HCT116 (cell line): Measurements from ENCODE around the gene PDE7B.

Experiments
- CEBPB ChIP-seq: IDR thresholded peaks from 2 replicates; pipeline ENCODE4 v1.6.1; 2012; ENCODE audit warnings: low read depth
- CTCF ChIP-seq, 3 experiments: fragments of 200-600 bp in 1 of 3; sonication (generic) in 1 of 3; IDR thresholded peaks in 2 of 3; conservative IDR thresholded peaks in 1 of 3; 2 replicates each; pipeline ENCODE4 v1.5.1; 2012 to 2017; ENCODE audit warnings: low read depth in 2 of 3, low read length in 2 of 3, antibody characterized with exemption in 1 of 3, borderline replicate concordance in 1 of 3, control low read depth in 1 of 3, mild to moderate bottlenecking in 1 of 3, mixed read lengths in 1 of 3, mixed run types in 1 of 3, moderate library complexity in 1 of 3; ENCODE audit not compliant: insufficient read depth in 1 of 3
- EZH2 ChIP-seq: fragments of 200-600 bp; sonication (generic); IDR thresholded peaks from 2 replicates; pipeline ENCODE4 v1.6.1; 2017; ENCODE audit warnings: antibody characterized with exemption, mixed run types
- EZH2phosphoT487 ChIP-seq: fragments of 200-600 bp; IDR thresholded peaks from 2 replicates; pipeline ENCODE4 v1.6.1; 2018; ENCODE audit warnings: antibody characterized with exemption, borderline replicate concordance
- MAX ChIP-seq: IDR thresholded peaks from 2 replicates; pipeline ENCODE4 v1.6.1; 2012
- POLR2A ChIP-seq: IDR thresholded peaks from 2 replicates; pipeline ENCODE4 v1.7.0; 2011; ENCODE audit warnings: borderline replicate concordance; ENCODE audit not compliant: insufficient read depth, insufficient read length; ENCODE audit errors: extremely low read depth
- POLR2AphosphoS5 ChIP-seq: IDR thresholded peaks from 2 replicates; pipeline ENCODE4 v1.6.1; 2011; ENCODE audit warnings: mild to moderate bottlenecking, low read depth, low read length, moderate library complexity
- RAD21 ChIP-seq: IDR thresholded peaks from 2 replicates; pipeline ENCODE4 v1.6.1; 2012; ENCODE audit warnings: low read depth, mild to moderate bottlenecking
- REST ChIP-seq: IDR thresholded peaks from 2 replicates; pipeline ENCODE4 v1.6.1; 2012; ENCODE audit warnings: low read depth
- SP1 ChIP-seq: IDR thresholded peaks from 2 replicates; pipeline ENCODE4 v1.6.1; 2012; ENCODE audit warnings: low read depth
- SRF ChIP-seq: IDR thresholded peaks from 2 replicates; pipeline ENCODE4 v1.6.1; 2012; ENCODE audit warnings: low read depth
- TCF7L2 ChIP-seq: IDR thresholded peaks from 2 replicates; pipeline ENCODE4 v1.7.0; 2011; ENCODE audit warnings: borderline replicate concordance, inconsistent platforms; ENCODE audit not compliant: insufficient read depth, insufficient read length; ENCODE audit errors: extremely low read depth
- ZNF274 ChIP-seq: fragments of 200-500 bp; sonication (Bioruptor generic); IDR thresholded peaks from 2 replicates; pipeline ENCODE4 v1.6.1; 2014; ENCODE audit warnings: mild to moderate bottlenecking, low read depth, low read length, inconsistent platforms

- TF ChIP-seq EZH2 (no peak), CTCF (IDR thresholded peaks at IDR 0.05 in 2 of 3, conservative IDR thresholded peaks at IDR 0.05 in 1 of 3; ENCODE audit: borderline replicate concordance in 1 of 3, insufficient read depth in 1 of 3, low read depth in 2 of 3, low read length in 2 of 3) (no peak), EZH2phosphoT487 (no peak), ZNF274 (no peak), POLR2AphosphoS5 (no peak), SP1 (no peak), MAX (no peak), RAD21 (no peak), CEBPB (no peak), POLR2A (no peak), REST (no peak), TCF7L2 (no peak), SRF (no peak)
Measured at GRCh38 chr6:136157743-136158142, 306.2 kb downstream of the PDE7B start.
